H1 (cell line): Measurements from ENCODE around the gene MGARP. TPM values are rescaled to one million over a fixed set of nuclear protein-coding genes. Genes with fewer than 3 reads are reported as not detected.
A peak's percentile ranks its signal among the peaks of the same experiment; 100 is the strongest.

Source experiments
- CTCF ChIA-PET: fragments of 300-600 bp; sonication (Branson Sonifier 250); formaldehyde crosslinking; loops from one replicate; lab custom pipeline; 2021; ENCODE audit not compliant: partially characterized antibody; lab: Charles Lee
- POLR2A ChIA-PET: fragments of 300-600 bp; sonication (Branson Sonifier 250); formaldehyde crosslinking; loops from one replicate; lab custom pipeline; 2021; ENCODE audit warnings: inconsistent platforms; ENCODE audit not compliant: partially characterized antibody; lab: Charles Lee
- DNase-seq, 2 experiments: peaks; one replicate each; pipeline versions ENCODE4 v3.0.0 to v3.0.0-alpha.2; 2010 to 2022; ENCODE audit warnings: low spot score in 2 of 2, low read depth in 1 of 2, mixed read lengths in 1 of 2
- FAIRE-seq: peaks from 2 replicates; lab custom pipeline; 2011; peaks lifted over from hg19 to GRCh38; lab: Jason Lieb, UNC
- H2AFZ ChIP-seq: 2 replicates; pipeline ENCODE4 v1.8.1; 2012; ENCODE audit warnings: low read length, inconsistent platforms
- H2AK5ac ChIP-seq: 2 replicates; pipeline ENCODE4 v1.6.1; 2013; ENCODE audit warnings: low read depth, low read length
- H2BK120ac ChIP-seq: replicated peaks from 2 replicates; pipeline ENCODE3; 2013; ENCODE audit warnings: low read depth, low read length, inconsistent platforms
- H2BK12ac ChIP-seq: 2 replicates; pipeline ENCODE4 v1.6.1; 2013; ENCODE audit warnings: low read depth, low read length
- H2BK15ac ChIP-seq: 2 replicates; pipeline ENCODE4 v1.6.1; 2013; ENCODE audit warnings: low read length
- H2BK20ac ChIP-seq: 2 replicates; pipeline ENCODE4 v1.6.1; 2013; ENCODE audit warnings: low read length
- H2BK5ac ChIP-seq: 2 replicates; pipeline ENCODE4 v1.6.1; 2013; ENCODE audit warnings: low read depth, low read length
- H3K14ac ChIP-seq: 2 replicates; pipeline ENCODE4 v1.6.1; 2013; ENCODE audit warnings: inconsistent platforms; ENCODE audit not compliant: insufficient read length
- H3K18ac ChIP-seq: 2 replicates; pipeline ENCODE4 v1.6.1; 2013; ENCODE audit warnings: low read length; ENCODE audit errors: extremely low read depth
- H3K23ac ChIP-seq: 2 replicates; pipeline ENCODE4 v1.6.1; 2013; ENCODE audit warnings: inconsistent platforms; ENCODE audit not compliant: insufficient read length
- H3K23me2 ChIP-seq: 2 replicates; pipeline ENCODE4 v1.6.1; 2013; ENCODE audit warnings: low read depth, low read length
- H3K27ac ChIP-seq: 2 replicates; pipeline ENCODE4 v1.6.1; 2011; ENCODE audit warnings: low read depth, low read length, inconsistent platforms
- H3K27me3 ChIP-seq, 4 experiments: replicated peaks in 1 of 4; 1 replicate in 1 of 4; 2 replicates in 3 of 4; pipeline versions ENCODE4 v1.6.1 to v1.8.1; 2011 to 2013; ENCODE audit warnings: low read length in 3 of 4, mild to moderate bottlenecking in 3 of 4, inconsistent platforms in 2 of 4, mixed read lengths in 2 of 4, moderate library complexity in 1 of 4; ENCODE audit not compliant: control insufficient read depth in 3 of 4, insufficient read depth in 3 of 4; ENCODE audit errors: extremely low read depth in 1 of 4
- H3K36me3 ChIP-seq, 4 experiments: 2 replicates each; pipeline versions ENCODE4 v1.6.1 to v1.8.1; 2011 to 2013; ENCODE audit warnings: mild to moderate bottlenecking in 4 of 4, low read length in 3 of 4, moderate library complexity in 2 of 4, control low read depth in 1 of 4, inconsistent platforms in 1 of 4; ENCODE audit not compliant: insufficient read depth in 4 of 4, control insufficient read depth in 2 of 4
- H3K4ac ChIP-seq: replicated peaks from 2 replicates; pipeline ENCODE3; 2013; ENCODE audit warnings: low read length, low read depth, mixed read lengths, inconsistent platforms; ENCODE audit not compliant: insufficient read length
- H3K4me1 ChIP-seq, 4 experiments: replicated peaks in 1 of 4; 1 replicate in 1 of 4; 2 replicates in 3 of 4; pipeline versions ENCODE4 v1.6.1 to v1.8.1; 2011 to 2013; ENCODE audit warnings: low read length in 3 of 4, inconsistent platforms in 2 of 4, mixed read lengths in 1 of 4; ENCODE audit not compliant: insufficient read depth in 4 of 4, control insufficient read depth in 3 of 4
- H3K4me2 ChIP-seq, 2 experiments: 2 replicates each; pipeline versions ENCODE4 v1.6.1 to v1.8.1; 2011 to 2013; ENCODE audit warnings: low read depth in 2 of 2, low read length in 2 of 2, control low read depth in 1 of 2, inconsistent platforms in 1 of 2, mild to moderate bottlenecking in 1 of 2; ENCODE audit not compliant: insufficient read depth in 1 of 2
- H3K4me3 ChIP-seq, 4 experiments: fragments of 200-600, 300-600 bp in 1 of 4; sonication (generic), shearing (Covaris generic), sonication (Bioruptor Twin) in 1 of 4; 2 replicates each; pipeline versions ENCODE4 v1.5.1 to v1.8.1; 2011 to 2016; ENCODE audit warnings: low read length in 4 of 4, low read depth in 3 of 4, control low read depth in 2 of 4, inconsistent platforms in 2 of 4, mild to moderate bottlenecking in 2 of 4, mixed read lengths in 1 of 4, moderate library complexity in 1 of 4; ENCODE audit not compliant: insufficient read depth in 2 of 4; ENCODE audit errors: extremely low read depth in 1 of 4
- H3K56ac ChIP-seq: replicated peaks from 2 replicates; pipeline ENCODE3; 2013; ENCODE audit warnings: low read depth, mild to moderate bottlenecking, mixed read lengths, low read length, inconsistent platforms; ENCODE audit not compliant: insufficient read length
- H3K79me1 ChIP-seq: 2 replicates; pipeline ENCODE4 v1.6.1; 2013; ENCODE audit warnings: low read depth, low read length, control low read depth
- H3K79me2 ChIP-seq, 2 experiments: 2 replicates each; pipeline versions ENCODE4 v1.6.1 to v1.8.1; 2012 to 2013; ENCODE audit warnings: low read length in 2 of 2, mild to moderate bottlenecking in 2 of 2, inconsistent platforms in 1 of 2; ENCODE audit not compliant: insufficient read depth in 2 of 2, control insufficient read depth in 1 of 2
- H3K9ac ChIP-seq, 4 experiments: replicated peaks in 1 of 4; 1 replicate in 1 of 4; 2 replicates in 3 of 4; pipeline versions ENCODE4 v1.6.1 to v1.8.1; 2011 to 2013; ENCODE audit warnings: low read depth in 3 of 4, low read length in 3 of 4, control low read depth in 2 of 4, mild to moderate bottlenecking in 2 of 4, moderate library complexity in 2 of 4, inconsistent platforms in 1 of 4; ENCODE audit errors: extremely low read depth in 1 of 4
- H3K9me3 ChIP-seq, 2 experiments: 2 replicates each; pipeline versions ENCODE4 v1.6.1 to v1.8.1; 2012 to 2013; ENCODE audit warnings: mild to moderate bottlenecking in 2 of 2, moderate library complexity in 2 of 2, control low read depth in 1 of 2, inconsistent platforms in 1 of 2, low read depth in 1 of 2, low read length in 1 of 2, mixed read lengths in 1 of 2; ENCODE audit not compliant: insufficient read depth in 2 of 2
- H4K20me1 ChIP-seq, 2 experiments: replicated peaks in 1 of 2; 2 replicates each; pipeline versions ENCODE3 to v1.8.1; 2011 to 2013; ENCODE audit warnings: inconsistent platforms in 2 of 2, low read length in 2 of 2, mild to moderate bottlenecking in 1 of 2; ENCODE audit not compliant: insufficient read depth in 2 of 2, control insufficient read depth in 1 of 2
- H4K5ac ChIP-seq: 2 replicates; pipeline ENCODE4 v1.6.1; 2013; ENCODE audit warnings: low read length, low read depth, mixed read lengths, inconsistent platforms; ENCODE audit not compliant: insufficient read length
- H4K8ac ChIP-seq: 2 replicates; pipeline ENCODE4 v1.8.0; 2013; ENCODE audit warnings: mild to moderate bottlenecking, moderate library complexity, low read length, inconsistent platforms; ENCODE audit not compliant: insufficient read depth; ENCODE audit errors: extremely low read depth
- H4K91ac ChIP-seq: replicated peaks from 2 replicates; pipeline ENCODE3; 2013; ENCODE audit warnings: low read length, mixed read lengths, inconsistent platforms; ENCODE audit not compliant: insufficient read length
- ASH2L ChIP-seq: fragments of 200-600, 300-600 bp; sonication (generic); IDR thresholded peaks from one replicate; pipeline ENCODE4 v1.7.1; 2017; ENCODE audit warnings: low read length
- BCL11A ChIP-seq, 2 experiments: IDR thresholded peaks; one replicate each; pipeline ENCODE4 v1.6.1; 2011; ENCODE audit warnings: low read depth in 2 of 2, low read length in 2 of 2, mild to moderate bottlenecking in 2 of 2
- CBX5 ChIP-seq: fragments of 300-800, 300-1000 bp; sonication (generic); IDR thresholded peaks from 2 replicates; pipeline ENCODE4 v1.7.1; 2016; ENCODE audit warnings: antibody characterized with exemption, low read length, low read depth
- CBX8 ChIP-seq: fragments of 300-800, 300-1000 bp; sonication (generic); IDR thresholded peaks from 2 replicates; pipeline ENCODE4 v1.7.1; 2016; ENCODE audit warnings: low read depth, low read length, borderline replicate concordance
- CTBP2 ChIP-seq: IDR thresholded peaks from 2 replicates; pipeline ENCODE4 v1.7.0; 2011; ENCODE audit warnings: borderline replicate concordance, mild to moderate bottlenecking, moderate library complexity, mixed read lengths, low read length; ENCODE audit not compliant: insufficient read depth, insufficient read length
- EGR1 ChIP-seq: IDR thresholded peaks from 2 replicates; pipeline ENCODE4 v1.6.1; 2011; ENCODE audit warnings: low read depth, low read length, borderline replicate concordance
- HDAC6 ChIP-seq: IDR thresholded peaks from one replicate; pipeline ENCODE4 v1.7.1; 2012; ENCODE audit warnings: low read depth, mild to moderate bottlenecking, inconsistent platforms, low read length, moderate library complexity
- MAFK ChIP-seq: IDR thresholded peaks from 2 replicates; pipeline ENCODE4 v1.6.1; 2012; ENCODE audit warnings: low read depth, mild to moderate bottlenecking, improper control_type of control experiment, low read length
- PHF8 ChIP-seq: fragments of 200-600 bp; sonication (generic); conservative IDR thresholded peaks from 2 replicates; pipeline ENCODE4 v1.7.1; 2012; ENCODE audit warnings: low read depth, mild to moderate bottlenecking, inconsistent platforms, low read length, moderate library complexity
- TBP ChIP-seq: IDR thresholded peaks from 2 replicates; pipeline ENCODE4 v1.6.1; 2011; ENCODE audit warnings: low read depth, low read length, improper control_type of control experiment
- WGBS, 2 experiments: shearing (Covaris generic) in 1 of 2; methylation state at CpG; one replicate each; pipeline versions ENCODE4 v1.1.6 to v1.1.7; 2013 to 2015; ENCODE audit warnings: low lambda C conversion rate in 2 of 2, mixed read lengths in 2 of 2, inconsistent platforms in 1 of 2, low coverage in 1 of 2, missing lambda C conversion rate in 1 of 2; ENCODE audit not compliant: insufficient replicate concordance in 2 of 2, insufficient coverage in 1 of 2, insufficient read length in 1 of 2; ENCODE audit errors: extremely low coverage in 1 of 2, missing lambda C conversion rate in 1 of 2; 5-methylcytosine and 5-hydroxymethylcytosine counted together
- polyA plus RNA-seq, 7 experiments: library from polyadenylated mRNA; depleted of rRNA in 3 of 7; stranded (reverse) in 5 of 7; unstranded in 2 of 7; fragments of >200 nt in 5 of 7; fragments of 200-250 nt in 2 of 7; gene quantifications; 1 replicate in 5 of 7; 2 replicates in 1 of 7; 4 replicates in 1 of 7; pipeline versions ENCODE4 v1.2.1 to v1.2.3, GENCODE V29; 2011 to 2013; ENCODE audit warnings: missing spikeins in 2 of 7, mixed read lengths in 2 of 7
- total RNA-seq: library from RNA; stranded (reverse); fragmentation: NEBNext Ultra II Directional; extraction: Animal tissue kit (Norgen Biotek cat#: 25700); gene quantifications from 2 replicates; pipeline ENCODE4 v1.2.1, GENCODE V29; 2021
- TF ChIP-seq, protein P1 (sequence below): IDR thresholded peaks from 2 replicates; pipeline ENCODE4 v1.6.1; 2012; ENCODE audit warnings: inconsistent platforms

The MGARP gene
- total and polyA plus RNA-seq, 2 of the 8 experiments (the other 6 are each of a cell fraction or from before 2014, with no cell fraction given) = 2.8 to 4.5 TPM

DNA sequence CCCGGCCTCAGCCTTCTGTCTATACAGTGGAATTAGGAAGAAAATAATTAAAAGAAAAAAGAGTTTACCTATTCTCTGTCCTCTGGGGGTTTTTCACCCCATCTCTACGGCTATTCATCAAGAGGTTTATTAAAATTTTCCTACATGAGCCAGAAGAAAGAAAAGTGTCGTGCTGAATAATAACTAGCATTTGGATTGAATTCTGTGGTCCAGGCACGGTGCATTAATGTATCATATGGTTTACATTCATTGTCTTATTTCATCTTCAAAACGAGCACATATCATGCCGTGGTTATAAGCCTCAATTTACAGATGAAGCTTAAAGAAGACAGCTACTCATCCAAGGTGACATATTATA lies 15.9 kb upstream of the MGARP start:
- POLR2A ChIA-PET = interaction anchor here (0.6 to 1.6 kb wide), 12 partner anchors 11 to 190 kb away, joined by 3 to 4 read pairs (median 3); no protein-coding TSS in a partner anchor
- no peak overlapping the region for H2BK15ac ChIP-seq
- H3K4me1 ChIP-seq = peaks cover 0 to 2% (median under 1%) of the 10 kb centered on the region in 4 experiments; a peak in 2 of 7 replicates
- H2BK20ac ChIP-seq = no peak overlapping the region
- H2BK120ac ChIP-seq = no peak overlapping the region
- no peak overlapping the region for H3K4ac ChIP-seq
- peak overlapping the region in 2 of 4 experiments; percentile 79 to 83; a peak in 6 of 8 replicates for H3K4me3 ChIP-seq
- no peak overlapping the region for H3K18ac ChIP-seq
- peaks cover 10% of the 10 kb centered on the region for H3K23me2 ChIP-seq
- no peak overlapping the region for H4K91ac ChIP-seq
- H4K20me1 ChIP-seq = no peaks in the 10 kb centered on the region
- no peak for FAIRE-seq
- H2BK12ac ChIP-seq = no peak overlapping the region
- no peak overlapping the region for H3K27ac ChIP-seq
- H4K8ac ChIP-seq = no peak overlapping the region
- H2BK5ac ChIP-seq = no peak overlapping the region
- H4K5ac ChIP-seq = no peak overlapping the region
- no peak overlapping the region for H3K23ac ChIP-seq
- peak overlapping the region in 1 of 2 experiments; percentile 20; a peak in 2 of 4 replicates for H3K4me2 ChIP-seq
- H3K14ac ChIP-seq = no peak overlapping the region
- CTCF ChIA-PET = interaction anchor here (0.7 to 4.4 kb wide), 42 partner anchors 9 to 277 kb away, joined by 3 to 34 read pairs (median 4); partner anchors contain the start of gene MGARP
- WGBS, 2 experiments = 57% methylated on average over 6 of the region's 6 CpGs; no CpG with 5 or more reads in 1 of the 2 experiments
- H3K9ac ChIP-seq = no peak overlapping the region
- H3K27me3 ChIP-seq = no peaks in the 10 kb centered on the region
- no peak overlapping the region for H2AFZ ChIP-seq
- no peak overlapping the region for H2AK5ac ChIP-seq
- DNase-seq = no peak
- no peaks in the 10 kb centered on the region for H3K79me1 ChIP-seq
- H3K56ac ChIP-seq = no peak overlapping the region
- H3K36me3 ChIP-seq = peaks cover 0 to 20% (median 3%) of the 10 kb centered on the region in 4 experiments; a peak in 2 of 8 replicates
- H3K9me3 ChIP-seq = no peaks in the 10 kb centered on the region
- TF ChIP-seq BCL11A (IDR thresholded peaks at IDR 0.05; ENCODE audit: low read depth in 2 of 2, low read length in 2 of 2) (no peak), HDAC6 (no peak), PHF8 (no peak), CBX5 (no peak), CTBP2 (no peak), ASH2L (no peak), EGR1 (no peak), TBP (no peak), CBX8 (no peak), MAFK (no peak)
- TF ChIP-seq, protein P1, sequence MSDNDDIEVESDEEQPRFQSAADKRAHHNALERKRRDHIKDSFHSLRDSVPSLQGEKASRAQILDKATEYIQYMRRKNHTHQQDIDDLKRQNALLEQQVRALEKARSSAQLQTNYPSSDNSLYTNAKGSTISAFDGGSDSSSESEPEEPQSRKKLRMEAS = no peak
- peaks cover 0 to 17% of the 10 kb centered on the region in 2 experiments; a peak in 2 of 4 replicates for H3K79me2 ChIP-seq
